Naive thymus-derived CD8-positive, alpha-beta T cell (primary cell): ENCODE results near the gene ATP6V1G2. TPM values are rescaled to one million over a fixed set of nuclear protein-coding genes. Genes with fewer than 3 reads are reported as not detected.
A peak's percentile ranks its signal among the peaks of the same experiment; 100 is the strongest.

Experiments used
- ATAC-seq, 2 donors: fragments of 150-1000 bp; cut with Tn5 transposase in 1 of 2; sonication (Bioruptor Pico), chemical (Tn5 transposase) in 1 of 2; 1 replicate in 1 of 2; 2 replicates in 1 of 2; pipeline ENCODE4 v1.10.0; 2021; ENCODE audit warnings: mild to moderate bottlenecking in 2 of 2, moderate library complexity in 2 of 2
- POLR2A ChIA-PET: fragments of 350-600 bp; sonication (Branson Sonifier 250); formaldehyde crosslinking; loops from one replicate; lab custom pipeline; 2021; ENCODE audit warnings: antibody characterized with exemption; lab: Charles Lee
- DNase-seq, 10 donors: peaks; one replicate each; pipeline versions ENCODE4 v3.0.0 to v3.0.0-alpha.2; 2020 to 2022
- H3K27ac Mint-ChIP-seq, 10 donors: one replicate each; pipeline ENCODE4 v1.8.0; 2020 to 2022; ENCODE audit warnings: mild to moderate bottlenecking in 10 of 10, mixed read lengths in 10 of 10, moderate library complexity in 4 of 10, inconsistent platforms in 1 of 10
- H3K27me3 Mint-ChIP-seq, 5 donors: one replicate each; pipeline ENCODE4 v1.8.0; 2021 to 2022; ENCODE audit warnings: mixed read lengths in 5 of 5
- H3K36me3 Mint-ChIP-seq, 3 donors: one replicate each; pipeline ENCODE4 v1.8.0; 2020 to 2022; ENCODE audit warnings: mixed read lengths in 3 of 3, mild to moderate bottlenecking in 2 of 3, inconsistent platforms in 1 of 3
- H3K4me1 Mint-ChIP-seq, 4 donors: one replicate each; pipeline ENCODE4 v1.8.0; 2021 to 2022; ENCODE audit warnings: mixed read lengths in 4 of 4
- H3K4me3 Mint-ChIP-seq, 10 donors: one replicate each; pipeline ENCODE4 v1.8.0; 2020 to 2022; ENCODE audit warnings: mild to moderate bottlenecking in 10 of 10, mixed read lengths in 10 of 10, moderate library complexity in 6 of 10, inconsistent platforms in 1 of 10
- H3K9me3 Mint-ChIP-seq, 9 donors: one replicate each; pipeline ENCODE4 v1.8.0; 2020 to 2022; ENCODE audit warnings: mixed read lengths in 9 of 9, mild to moderate bottlenecking in 3 of 9, inconsistent platforms in 1 of 9, moderate library complexity in 1 of 9
- polyA plus RNA-seq, 3 donors: library from polyadenylated mRNA; unstranded; fragments of 300-500 nt; fragmentation: Illumina TruSeq; gene quantifications; one replicate each; pipeline ENCODE4 v1.2.3, GENCODE V29; 2021
- total RNA-seq, 8 experiments: library from RNA in 2 of 8; stranded (reverse) in 2 of 8; gene quantifications; one replicate each; pipeline ENCODE4 v1.2.3 and lab custom pipeline; 2021 to 2026

Gene ATP6V1G2
- total and polyA plus RNA-seq, 5 experiments from 2014 or later = 0.55 to 7.9 (median 4.2) TPM; not detected in 1

DNA sequence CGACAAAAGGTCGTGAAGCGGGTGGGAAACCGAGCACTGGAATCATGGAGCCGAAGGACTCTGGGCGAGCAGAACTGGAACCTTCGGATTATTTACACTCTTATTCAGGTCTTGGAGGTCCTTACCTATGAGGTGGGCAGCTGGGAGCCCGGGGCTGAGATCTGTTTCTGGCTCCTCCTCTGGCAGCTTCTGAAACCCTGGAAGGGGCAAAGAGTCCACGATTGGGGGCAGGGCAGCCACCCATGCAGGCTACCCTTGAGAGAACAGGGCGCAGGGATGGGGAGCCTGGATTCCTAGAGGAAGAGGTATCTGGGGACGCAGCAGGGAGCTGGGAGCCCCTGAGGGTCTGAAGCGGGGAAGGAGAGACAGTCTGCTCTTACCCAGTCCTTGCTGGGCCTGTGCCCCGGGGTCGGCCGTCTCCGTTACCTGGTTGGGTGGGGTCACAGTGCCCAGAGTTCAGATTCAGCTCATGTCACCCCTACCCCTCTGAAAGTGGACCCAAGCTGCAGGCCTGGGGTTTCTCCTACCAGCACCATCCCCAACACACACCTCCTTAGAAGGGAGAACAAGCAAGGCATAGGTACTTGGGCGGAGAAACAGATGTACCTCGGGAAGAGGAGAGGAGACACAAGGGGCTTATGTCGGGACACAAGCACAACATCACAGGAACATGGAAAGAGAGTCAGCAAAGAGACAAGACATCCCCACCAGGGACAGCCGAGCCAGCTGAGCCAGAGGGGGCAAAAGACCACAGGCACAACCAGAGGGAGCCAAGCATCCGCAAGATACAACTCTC, 35.2 kb upstream of the ATP6V1G2 start:
- H3K9me3 Mint-ChIP-seq = no peaks in the 10 kb centered on the region
- peak in 2 of 10 donors; percentile 10 to 27 for DNase-seq
- H3K4me1 Mint-ChIP-seq = peaks cover 31 to 87% (median 73%) of the 10 kb centered on the region in 4 donors
- H3K4me3 Mint-ChIP-seq = peak overlapping the region; percentile 97 to 100 (median 99)
- POLR2A ChIA-PET = interaction anchor here (0.9 to 38.0 kb wide), 19 partner anchors 4 to 1390 kb away, joined by 3 to 1584 read pairs (median 8); partner anchors contain the start of genes ATP6V1G2, BAG6, DDX39B and GPANK1
- H3K27me3 Mint-ChIP-seq = no peaks in the 10 kb centered on the region
- peak overlapping the region; percentile 92 to 100 (median 98) for H3K27ac Mint-ChIP-seq
- H3K36me3 Mint-ChIP-seq = peaks cover 7 to 12% (median 11%) of the 10 kb centered on the region in 3 donors
- no peak for ATAC-seq

DNA sequence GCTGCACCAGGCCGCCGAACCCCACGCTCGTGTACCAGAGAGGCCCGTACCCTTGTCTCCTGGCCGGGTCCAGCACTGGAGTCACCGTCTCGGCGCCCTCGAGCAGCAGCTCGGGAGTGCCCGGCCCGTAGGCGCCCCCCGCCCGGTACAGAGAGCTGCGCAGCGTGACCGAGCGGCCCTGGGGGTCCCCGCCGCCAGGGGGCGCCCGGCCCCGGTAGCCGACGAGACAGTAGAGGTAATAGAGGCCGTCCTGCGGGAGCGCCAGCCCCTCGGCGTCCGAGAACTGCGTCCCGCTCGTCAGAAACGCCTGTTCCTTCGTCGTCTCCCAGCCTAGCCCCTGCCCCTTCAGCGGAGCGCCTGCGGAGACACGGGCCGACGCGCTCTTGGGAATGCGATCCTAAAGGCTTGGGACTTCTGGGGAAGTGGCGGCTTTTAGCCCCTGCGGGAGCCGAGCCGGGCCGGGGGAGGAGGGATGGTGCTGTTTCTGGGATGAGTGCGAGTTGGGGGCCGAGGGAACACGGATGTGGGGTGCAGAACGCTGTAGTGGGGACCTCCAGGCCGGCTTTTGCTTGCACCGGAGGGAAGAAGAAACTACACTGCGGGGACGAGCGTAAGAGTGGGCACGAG, 34.5 kb upstream of the ATP6V1G2 start:
- DNase-seq (peak; percentile 77 to 95 (median 90)), ATAC-seq (peak; percentile 79)
- POLR2A ChIA-PET = interaction anchor here (0.5 to 38.0 kb wide), 18 partner anchors 5 to 306 kb away, joined by 3 to 1584 read pairs (median 6); partner anchors contain the start of genes ATP6V1G2, BAG6, CSNK2B and DDX39B
- Mint-ChIP-seq H3K36me3 (peaks cover 7 to 12% (median 11%) of the 10 kb centered on the region in 3 donors), H3K27ac (peak overlapping the region; percentile 92 to 100 (median 98)), H3K4me3 (peak overlapping the region; percentile 97 to 100 (median 99)), H3K9me3 (no peaks in the 10 kb centered on the region), H3K4me1 (peaks cover 32 to 87% (median 73%) of the 10 kb centered on the region in 4 donors), H3K27me3 (no peaks in the 10 kb centered on the region)

DNA sequence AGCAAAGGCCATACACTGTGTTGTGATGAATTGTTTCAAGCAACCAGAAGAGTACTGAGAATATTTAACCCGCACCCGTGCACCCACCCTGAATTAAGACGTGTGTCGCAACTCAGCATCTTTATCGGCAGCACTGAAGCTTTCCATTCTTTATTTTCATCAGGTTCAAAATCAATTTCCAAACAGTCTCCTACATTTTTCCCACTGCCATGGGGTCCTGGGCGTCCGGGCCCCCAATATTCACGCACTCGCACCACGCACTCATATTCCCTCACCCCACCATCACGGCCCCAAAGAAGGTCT, 34.0 kb upstream of the ATP6V1G2 start:
- peak overlapping the region; percentile 92 to 100 (median 98) for H3K27ac Mint-ChIP-seq
- H3K36me3 Mint-ChIP-seq = peaks cover 7 to 12% (median 11%) of the 10 kb centered on the region in 3 donors
- ATAC-seq (no peak), DNase-seq (no peak)
- POLR2A ChIA-PET = interaction anchor here (0.6 to 38.0 kb wide), 15 partner anchors 5 to 307 kb away, joined by 3 to 1584 read pairs (median 20); partner anchors contain the start of genes ATP6V1G2, BAG6, CSNK2B and DDX39B
- peak overlapping the region; percentile 97 to 100 (median 99) for H3K4me3 Mint-ChIP-seq
- no peaks in the 10 kb centered on the region for H3K27me3 Mint-ChIP-seq
- no peaks in the 10 kb centered on the region for H3K9me3 Mint-ChIP-seq
- H3K4me1 Mint-ChIP-seq = peaks cover 32 to 87% (median 73%) of the 10 kb centered on the region in 4 donors

GRCh38 chr6:31579546-31580437, 33.4 kb upstream of the ATP6V1G2 start:
- H3K27me3 Mint-ChIP-seq = no peaks in the 10 kb centered on the region
- DNase-seq (peak in 1 of 10 donors; percentile 55), ATAC-seq (no peak)
- H3K9me3 Mint-ChIP-seq = no peaks in the 10 kb centered on the region
- H3K4me1 Mint-ChIP-seq = peaks cover 31 to 87% (median 74%) of the 10 kb centered on the region in 4 donors
- peaks cover 7 to 12% (median 11%) of the 10 kb centered on the region in 3 donors for H3K36me3 Mint-ChIP-seq
- POLR2A ChIA-PET = interaction anchor here (0.6 to 38.0 kb wide), 13 partner anchors 6 to 250 kb away, joined by 3 to 1584 read pairs (median 26); partner anchors contain the start of genes ATP6V1G2, BAG6, C6orf47 and DDX39B
- H3K4me3 Mint-ChIP-seq = peak overlapping the region; percentile 97 to 100 (median 99)
- peak overlapping the region; percentile 92 to 100 (median 98) for H3K27ac Mint-ChIP-seq

DNA sequence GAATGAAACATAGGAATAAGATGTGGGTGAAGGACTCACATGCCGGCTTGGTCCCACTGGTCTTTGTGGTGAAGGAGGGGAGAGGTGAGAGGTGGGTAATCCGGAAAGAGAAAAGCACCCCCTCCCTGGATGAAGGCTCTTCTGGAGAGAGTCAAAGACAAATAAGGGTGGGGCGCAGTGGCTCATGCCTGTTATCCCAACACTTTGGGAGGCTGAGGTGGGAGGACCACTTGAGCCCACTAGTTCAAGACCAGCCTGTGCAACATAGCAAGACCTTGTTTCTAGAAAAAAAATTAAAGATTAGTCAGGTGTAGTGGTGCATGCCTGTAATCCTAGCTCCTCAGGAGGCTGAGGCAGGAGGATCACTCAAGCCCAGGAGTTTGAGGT, 32.7 kb upstream of the ATP6V1G2 start:
- POLR2A ChIA-PET = interaction anchor here (1.2 to 38.0 kb wide), 5 partner anchors 6 to 42 kb away, joined by 3 to 1584 read pairs (median 68); partner anchors contain the start of genes ATP6V1G2, LST1, LTA and LTB
- no peaks in the 10 kb centered on the region for H3K9me3 Mint-ChIP-seq
- H3K36me3 Mint-ChIP-seq = peaks cover 7 to 12% (median 11%) of the 10 kb centered on the region in 3 donors
- H3K4me3 Mint-ChIP-seq = peak overlapping the region in 9 of 10 donors; percentile 56 to 99 (median 98)
- H3K27ac Mint-ChIP-seq = peak overlapping the region; percentile 85 to 100 (median 95)
- peaks cover 34 to 87% (median 76%) of the 10 kb centered on the region in 4 donors for H3K4me1 Mint-ChIP-seq
- DNase-seq (peak in 1 of 10 donors; percentile 24), ATAC-seq (no peak)
- H3K27me3 Mint-ChIP-seq = no peaks in the 10 kb centered on the region

GRCh38 chr6:31578184-31579118, 32.0 kb upstream of the ATP6V1G2 start:
- DNase-seq (peak in 1 of 10 donors; percentile 22), ATAC-seq (no peak)
- peaks cover 40 to 87% (median 80%) of the 10 kb centered on the region in 4 donors for H3K4me1 Mint-ChIP-seq
- H3K36me3 Mint-ChIP-seq = peaks cover 7 to 12% (median 11%) of the 10 kb centered on the region in 3 donors
- H3K27ac Mint-ChIP-seq = peak overlapping the region in 9 of 10 donors; percentile 85 to 100 (median 91)
- H3K4me3 Mint-ChIP-seq = peak overlapping the region in 9 of 10 donors; percentile 6 to 99 (median 76)
- POLR2A ChIA-PET = interaction anchor here (0.6 to 38.0 kb wide), 6 partner anchors 7 to 394 kb away, joined by 3 to 1584 read pairs (median 36); partner anchors contain the start of genes ATP6V1G2, DXO, LST1 and LTA
- no peaks in the 10 kb centered on the region for H3K27me3 Mint-ChIP-seq
- no peaks in the 10 kb centered on the region for H3K9me3 Mint-ChIP-seq

DNA sequence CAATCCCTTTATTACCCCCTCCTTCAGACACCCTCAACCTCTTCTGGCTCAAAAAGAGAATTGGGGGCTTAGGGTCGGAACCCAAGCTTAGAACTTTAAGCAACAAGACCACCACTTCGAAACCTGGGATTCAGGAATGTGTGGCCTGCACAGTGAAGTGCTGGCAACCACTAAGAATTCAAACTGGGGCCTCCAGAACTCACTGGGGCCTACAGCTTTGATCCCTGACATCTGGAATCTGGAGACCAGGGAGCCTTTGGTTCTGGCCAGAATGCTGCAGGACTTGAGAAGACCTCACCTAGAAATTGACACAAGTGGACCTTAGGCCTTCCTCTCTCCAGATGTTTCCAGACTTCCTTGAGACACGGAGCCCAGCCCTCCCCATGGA, 31.2 kb upstream of the ATP6V1G2 start:
- Mint-ChIP-seq H3K9me3 (no peaks in the 10 kb centered on the region), H3K4me1 (peaks cover 44 to 87% (median 81%) of the 10 kb centered on the region in 4 donors), H3K4me3 (peak overlapping the region in 5 of 10 donors; percentile 12 to 89 (median 52)), H3K27me3 (no peaks in the 10 kb centered on the region), H3K36me3 (peaks cover 7 to 12% (median 12%) of the 10 kb centered on the region in 3 donors), H3K27ac (peak overlapping the region in 6 of 10 donors; percentile 22 to 100 (median 84))
- peak in 1 of 10 donors; percentile 18 for DNase-seq
- no peak for ATAC-seq
- POLR2A ChIA-PET = interaction anchor here (1.0 to 38.0 kb wide), 5 partner anchors 6 to 395 kb away, joined by 4 to 1584 read pairs (median 68); partner anchors contain the start of genes ATP6V1G2, DDX39B, DXO and LST1

DNA sequence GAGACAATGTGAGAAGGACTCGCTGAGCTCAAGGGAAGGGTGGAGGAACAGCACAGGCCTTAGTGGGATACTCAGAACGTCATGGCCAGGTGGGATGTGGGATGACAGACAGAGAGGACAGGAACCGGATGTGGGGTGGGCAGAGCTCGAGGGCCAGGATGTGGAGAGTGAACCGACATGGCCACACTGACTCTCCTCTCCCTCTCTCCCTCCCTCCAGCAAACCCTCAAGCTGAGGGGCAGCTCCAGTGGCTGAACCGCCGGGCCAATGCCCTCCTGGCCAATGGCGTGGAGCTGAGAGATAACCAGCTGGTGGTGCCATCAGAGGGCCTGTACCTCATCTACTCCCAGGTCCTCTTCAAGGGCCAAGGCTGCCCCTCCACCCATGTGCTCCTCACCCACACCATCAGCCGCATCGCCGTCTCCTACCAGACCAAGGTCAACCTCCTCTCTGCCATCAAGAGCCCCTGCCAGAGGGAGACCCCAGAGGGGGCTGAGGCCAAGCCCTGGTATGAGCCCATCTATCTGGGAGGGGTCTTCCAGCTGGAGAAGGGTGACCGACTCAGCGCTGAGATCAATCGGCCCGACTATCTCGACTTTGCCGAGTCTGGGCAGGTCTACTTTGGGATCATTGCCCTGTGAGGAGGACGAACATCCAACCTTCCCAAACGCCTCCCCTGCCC, 30.6 kb upstream of the ATP6V1G2 start:
- DNase-seq (peak in 1 of 10 donors; percentile 52), ATAC-seq (no peak)
- peak overlapping the region; percentile 51 to 100 (median 98) for H3K27ac Mint-ChIP-seq
- no peaks in the 10 kb centered on the region for H3K9me3 Mint-ChIP-seq
- POLR2A ChIA-PET = interaction anchor here (1.0 to 38.0 kb wide), 6 partner anchors 5 to 395 kb away, joined by 3 to 1584 read pairs (median 38); partner anchors contain the start of genes ATP6V1G2, DDX39B, DXO and LST1
- H3K36me3 Mint-ChIP-seq = peaks cover 7 to 14% (median 12%) of the 10 kb centered on the region in 3 donors
- peak overlapping the region; percentile 41 to 91 (median 83) for H3K4me3 Mint-ChIP-seq
- peaks cover 45 to 87% (median 81%) of the 10 kb centered on the region in 4 donors for H3K4me1 Mint-ChIP-seq
- H3K27me3 Mint-ChIP-seq = no peaks in the 10 kb centered on the region

DNA sequence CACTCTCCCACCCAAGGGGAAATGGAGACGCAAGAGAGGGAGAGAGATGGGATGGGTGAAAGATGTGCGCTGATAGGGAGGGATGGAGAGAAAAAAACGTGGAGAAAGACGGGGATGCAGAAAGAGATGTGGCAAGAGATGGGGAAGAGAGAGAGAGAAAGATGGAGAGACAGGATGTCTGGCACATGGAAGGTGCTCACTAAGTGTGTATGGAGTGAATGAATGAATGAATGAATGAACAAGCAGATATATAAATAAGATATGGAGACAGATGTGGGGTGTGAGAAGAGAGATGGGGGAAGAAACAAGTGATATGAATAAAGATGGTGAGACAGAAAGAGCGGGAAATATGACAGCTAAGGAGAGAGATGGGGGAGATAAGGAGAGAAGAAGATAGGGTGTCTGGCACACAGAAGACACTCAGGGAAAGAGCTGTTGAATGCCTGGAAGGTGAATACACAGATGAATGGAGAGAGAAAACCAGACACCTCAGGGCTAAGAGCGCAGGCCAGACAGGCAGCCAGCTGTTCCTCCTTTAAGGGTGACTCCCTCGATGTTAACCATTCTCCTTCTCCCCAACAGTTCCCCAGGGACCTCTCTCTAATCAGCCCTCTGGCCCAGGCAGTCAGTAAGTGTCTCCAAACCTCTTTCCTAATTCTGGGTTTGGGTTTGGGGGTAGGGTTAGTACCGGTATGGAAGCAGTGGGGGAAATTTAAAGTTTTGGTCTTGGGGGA, 29.7 kb upstream of the ATP6V1G2 start:
- no peaks in the 10 kb centered on the region for H3K27me3 Mint-ChIP-seq
- peak in 1 of 10 donors; percentile 41 for DNase-seq
- H3K36me3 Mint-ChIP-seq = peaks cover 3 to 11% (median 4%) of the 10 kb centered on the region in 3 donors
- peaks cover 49 to 94% (median 88%) of the 10 kb centered on the region in 4 donors for H3K4me1 Mint-ChIP-seq
- ATAC-seq = no peak
- peak overlapping the region; percentile 52 to 91 (median 83) for H3K4me3 Mint-ChIP-seq
- no peaks in the 10 kb centered on the region for H3K9me3 Mint-ChIP-seq
- H3K27ac Mint-ChIP-seq = peak overlapping the region; percentile 81 to 100 (median 98)
- POLR2A ChIA-PET = interaction anchor here (1.1 to 38.0 kb wide), 5 partner anchors 4 to 139 kb away, joined by 3 to 1584 read pairs (median 68); partner anchors contain the start of genes ATP6V1G2, DDX39B, LST1 and LTA
